HUES6 (cell line): ENCODE results near the gene CDC7.

Experiments used
- H3K27ac ChIP-seq: 2 replicates; pipeline ENCODE4 v1.7.0; 2013; ENCODE audit warnings: low read depth, mild to moderate bottlenecking, low read length, inconsistent platforms
- H3K27me3 ChIP-seq: 2 replicates; pipeline ENCODE4 v1.6.1; 2013; ENCODE audit warnings: low read length; ENCODE audit not compliant: control insufficient read depth, insufficient read depth
- H3K36me3 ChIP-seq: 2 replicates; pipeline ENCODE4 v1.6.1; 2013; ENCODE audit warnings: low read length; ENCODE audit not compliant: control insufficient read depth, insufficient read depth
- H3K4me1 ChIP-seq: 2 replicates; pipeline ENCODE4 v1.6.1; 2013; ENCODE audit warnings: low read length; ENCODE audit not compliant: control insufficient read depth, insufficient read depth
- H3K4me3 ChIP-seq: 2 replicates; pipeline ENCODE4 v1.5.1; 2013; ENCODE audit warnings: low read depth, low read length
- H3K9ac ChIP-seq: one replicate; pipeline ENCODE4 v1.6.1; 2013; ENCODE audit warnings: mild to moderate bottlenecking, low read length
- H3K9me3 ChIP-seq: 2 replicates; pipeline ENCODE4 v1.6.1; 2013; ENCODE audit warnings: low read depth, low read length; ENCODE audit not compliant: control insufficient read depth, insufficient read depth

Gene CDC7

DNA sequence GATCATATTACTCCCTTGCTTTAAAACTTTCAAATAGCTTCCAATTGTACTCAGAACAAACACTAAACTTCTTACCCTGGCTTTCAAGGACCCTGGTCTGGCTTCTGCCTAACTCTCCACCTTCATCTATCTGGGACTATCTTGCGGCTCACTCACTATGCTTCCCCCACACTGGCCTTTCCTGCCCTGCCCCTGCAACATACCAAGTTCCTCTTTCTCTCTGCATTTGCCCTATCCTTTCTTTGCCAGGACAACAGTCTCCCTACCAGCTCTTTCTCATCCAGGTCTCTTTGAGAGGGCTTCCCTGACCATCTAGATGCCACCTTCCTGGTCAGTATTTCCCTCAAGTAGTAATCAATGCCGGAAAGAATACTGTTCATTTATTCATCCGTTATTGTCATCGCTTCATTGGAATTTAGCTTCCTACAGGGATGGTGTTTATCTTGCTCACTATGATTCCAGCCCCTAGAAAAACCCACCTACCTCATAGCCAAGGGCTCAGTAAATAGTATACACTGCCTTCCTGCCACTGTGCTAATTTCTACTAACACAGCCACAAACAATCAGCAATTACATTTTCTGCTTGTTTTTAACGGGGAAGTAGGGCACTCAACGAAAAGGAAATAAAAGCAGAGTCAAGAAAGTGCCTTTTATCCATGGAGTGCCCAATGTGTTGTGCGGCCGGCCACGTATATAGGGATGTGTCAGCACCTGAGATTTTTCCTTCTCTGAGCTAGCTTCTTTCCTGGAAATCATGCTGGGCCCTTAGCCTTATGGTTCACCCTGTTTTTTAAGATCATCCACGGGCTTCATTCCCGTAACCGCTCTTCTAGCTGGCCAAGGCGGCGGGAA, 521 bp upstream of the CDC7 start:
- peak overlapping the region; percentile 90 for H3K4me3 ChIP-seq
- peaks cover 30% of the 10 kb centered on the region for H3K4me1 ChIP-seq
- H3K9me3 ChIP-seq = no peaks in the 10 kb centered on the region
- peaks cover 2% of the 10 kb centered on the region; the same call in 1 of the 2 replicates for H3K36me3 ChIP-seq
- peak overlapping the region; percentile 98; the same call in 1 of the 2 replicates for H3K27ac ChIP-seq
- H3K9ac ChIP-seq = peak overlapping the region; percentile 97
- H3K27me3 ChIP-seq = no peaks in the 10 kb centered on the region

DNA sequence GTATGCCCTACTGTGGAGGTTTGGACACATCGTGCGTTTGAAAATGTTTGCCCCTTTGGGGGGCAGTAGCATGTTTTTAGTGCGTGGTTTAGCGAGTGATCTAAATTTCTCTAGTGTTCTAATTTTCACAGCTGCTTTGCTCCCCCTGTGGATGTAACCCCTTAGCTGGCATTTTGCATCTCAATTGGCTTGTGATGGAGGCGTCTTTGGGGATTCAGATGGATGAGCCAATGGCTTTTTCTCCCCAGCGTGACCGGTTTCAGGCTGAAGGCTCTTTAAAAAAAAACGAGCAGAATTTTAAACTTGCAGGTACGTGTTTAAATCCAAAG, 836 bp downstream of the CDC7 start:
- Histone ChIP-seq H3K4me3 (peak overlapping the region; percentile 90), H3K27ac (peak overlapping the region; percentile 98), H3K27me3 (no peaks in the 10 kb centered on the region), H3K9ac (peak overlapping the region; percentile 97), H3K36me3 (peaks cover 5% of the 10 kb centered on the region; the same call in 1 of the 2 replicates), H3K4me1 (peaks cover 33% of the 10 kb centered on the region), H3K9me3 (no peaks in the 10 kb centered on the region)

DNA sequence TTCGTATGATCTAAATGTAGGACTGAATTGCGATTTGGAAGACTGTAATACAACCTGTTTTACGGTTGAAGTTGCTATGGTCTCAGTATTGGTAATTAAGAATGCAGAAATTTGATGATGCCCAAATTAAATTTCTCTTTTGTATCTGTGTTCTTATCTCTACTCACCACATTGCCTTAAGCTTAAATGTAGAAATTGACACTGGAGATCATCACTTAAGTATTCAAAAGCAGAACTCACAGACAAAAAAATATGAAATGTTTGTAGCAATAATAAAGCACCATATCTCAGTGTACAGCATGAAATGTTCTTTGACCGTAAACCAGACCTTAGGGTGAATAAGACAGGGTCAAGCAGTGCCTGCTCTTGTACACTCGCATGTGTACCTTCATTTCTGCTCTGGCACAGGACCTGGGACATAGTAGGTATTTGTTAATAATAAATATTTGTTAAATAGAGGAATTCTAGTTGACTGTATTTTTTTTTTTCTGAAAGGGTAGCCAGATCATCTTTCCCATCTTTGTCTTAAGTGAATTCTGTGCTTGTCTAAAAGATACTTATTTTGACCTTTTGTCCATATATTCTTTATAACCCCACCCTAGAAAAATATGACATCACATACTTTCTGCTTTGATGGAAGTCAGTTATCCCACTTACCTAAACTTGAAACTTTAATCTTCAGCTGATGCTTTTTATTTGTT, 1.5 kb downstream of the CDC7 start:
- Histone ChIP-seq H3K4me1 (peaks cover 33% of the 10 kb centered on the region), H3K27ac (peak overlapping the region; percentile 98; the same call in 1 of the 2 replicates), H3K4me3 (peak overlapping the region; percentile 90)

DNA sequence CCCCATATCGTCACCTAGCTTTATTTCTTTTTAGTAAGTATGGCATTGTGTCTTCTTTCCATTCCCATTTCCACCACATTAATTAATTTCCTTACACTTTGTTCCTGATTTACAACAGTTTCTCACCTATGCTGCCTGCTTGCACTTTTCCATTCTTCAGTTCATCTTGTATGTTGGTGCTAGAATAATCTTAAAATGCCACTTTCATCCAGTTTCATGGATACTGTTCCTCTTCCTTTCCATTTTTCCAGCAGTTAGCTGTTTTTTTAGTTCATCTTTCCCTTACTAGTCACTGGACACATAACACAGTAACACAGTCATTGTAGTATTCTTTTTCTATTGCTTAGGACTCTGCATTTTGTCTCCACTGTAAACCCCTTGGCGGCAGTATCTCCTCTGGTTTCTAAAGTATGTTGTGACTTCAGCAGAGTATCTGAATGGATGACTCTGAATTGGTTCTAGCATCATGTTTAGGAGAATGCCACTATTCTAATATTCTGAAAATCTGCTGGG, 2.1 kb downstream of the CDC7 start:
- no peak overlapping the region for H3K27ac ChIP-seq
- peak overlapping the region; percentile 90 for H3K4me3 ChIP-seq
- H3K9ac ChIP-seq = peak overlapping the region; percentile 16
- H3K36me3 ChIP-seq = peaks cover 5% of the 10 kb centered on the region; the same call in 1 of the 2 replicates
- no peaks in the 10 kb centered on the region for H3K9me3 ChIP-seq
- H3K27me3 ChIP-seq = no peaks in the 10 kb centered on the region
- peaks cover 33% of the 10 kb centered on the region for H3K4me1 ChIP-seq

More for the DNA sequence above, 1.5 kb downstream of the CDC7 start:
- Histone ChIP-seq H3K27me3 (no peaks in the 10 kb centered on the region), H3K9ac (peak overlapping the region; percentile 97), H3K36me3 (peaks cover 5% of the 10 kb centered on the region; the same call in 1 of the 2 replicates), H3K9me3 (no peaks in the 10 kb centered on the region)

DNA sequence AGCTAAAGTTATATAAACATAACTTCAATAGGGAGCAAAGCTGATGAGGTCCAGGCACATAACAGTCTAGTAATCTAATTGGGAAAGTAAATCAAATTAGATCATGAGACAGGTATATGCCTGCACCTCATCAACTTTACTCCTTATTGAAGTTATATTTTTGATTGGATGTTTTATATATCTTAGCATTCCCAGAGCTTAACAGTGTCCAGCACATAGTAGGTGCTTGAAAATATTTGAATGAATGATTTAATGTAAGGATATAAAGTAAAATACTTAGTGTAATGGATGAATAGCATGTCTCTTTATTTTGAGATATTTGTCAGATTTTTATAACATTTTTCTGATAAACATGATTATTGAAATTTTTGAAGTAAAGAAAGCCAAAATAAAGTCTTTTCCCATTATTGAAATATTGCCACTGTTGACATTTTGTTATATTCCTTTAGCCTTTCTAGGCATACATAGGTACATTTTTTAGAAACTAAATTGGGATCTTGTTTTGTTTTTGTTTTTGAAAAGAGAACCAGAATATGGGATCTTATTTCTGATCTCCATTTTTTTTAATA, 2.8 kb downstream of the CDC7 start:
- H3K27ac ChIP-seq = no peak overlapping the region
- H3K9ac ChIP-seq = no peak overlapping the region
- no peaks in the 10 kb centered on the region for H3K27me3 ChIP-seq
- H3K4me3 ChIP-seq = no peak overlapping the region
- peaks cover 9% of the 10 kb centered on the region for H3K36me3 ChIP-seq
- peaks cover 33% of the 10 kb centered on the region for H3K4me1 ChIP-seq
- H3K9me3 ChIP-seq = no peaks in the 10 kb centered on the region

DNA sequence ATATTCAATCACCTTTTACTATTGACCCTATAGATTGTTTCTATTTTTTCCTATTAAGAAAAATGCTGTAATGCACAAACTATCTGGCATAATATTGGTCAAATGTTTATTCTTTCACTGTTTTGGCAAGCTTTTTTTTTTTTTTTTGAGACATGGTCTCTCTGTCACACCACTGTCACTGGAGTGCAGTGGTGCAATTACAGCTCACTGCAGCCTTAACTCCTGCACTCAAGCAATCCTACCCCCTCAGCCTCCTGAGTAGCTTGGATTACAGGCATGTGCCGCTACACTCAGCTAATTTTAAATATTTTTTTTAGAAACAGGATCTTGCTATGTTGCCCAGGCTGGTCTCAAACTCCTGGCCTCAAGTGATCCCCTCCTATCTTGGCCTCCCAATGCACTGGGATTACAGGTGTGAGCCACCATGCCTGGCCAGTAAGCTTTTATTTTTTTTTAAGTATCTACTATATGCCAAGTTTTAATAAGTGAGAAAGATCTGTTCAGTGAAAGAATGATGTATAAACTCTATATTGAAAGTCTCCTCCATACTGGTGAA, 3.4 kb downstream of the CDC7 start:
- Histone ChIP-seq H3K36me3 (peaks cover 16% of the 10 kb centered on the region), H3K27me3 (no peaks in the 10 kb centered on the region), H3K4me1 (peaks cover 33% of the 10 kb centered on the region), H3K9ac (no peak overlapping the region), H3K27ac (no peak overlapping the region), H3K4me3 (no peak overlapping the region), H3K9me3 (no peaks in the 10 kb centered on the region)

DNA sequence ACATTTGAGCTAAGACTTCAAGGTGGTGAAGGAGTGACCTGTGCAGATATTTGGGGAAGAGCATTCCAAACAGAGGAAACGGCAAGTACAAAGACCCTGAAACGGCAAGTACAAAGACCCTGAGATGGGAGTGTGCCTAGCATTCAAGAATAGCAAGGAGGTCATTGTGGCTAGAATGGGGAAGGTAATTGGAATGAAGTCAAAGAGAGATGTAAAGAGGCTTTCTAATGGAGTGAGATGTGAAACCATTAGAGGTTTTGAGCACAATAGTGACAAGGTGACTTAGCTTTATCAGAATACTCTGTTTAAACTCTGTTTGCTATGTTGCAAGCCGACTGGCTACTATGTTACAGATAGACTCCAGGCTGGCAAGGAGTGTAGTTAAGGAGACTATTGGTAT, 4.4 kb downstream of the CDC7 start:
- no peaks in the 10 kb centered on the region for H3K27me3 ChIP-seq
- H3K9ac ChIP-seq = no peak overlapping the region
- peaks cover 28% of the 10 kb centered on the region for H3K4me1 ChIP-seq
- no peak overlapping the region for H3K27ac ChIP-seq
- H3K36me3 ChIP-seq = peaks cover 26% of the 10 kb centered on the region
- no peak overlapping the region for H3K4me3 ChIP-seq
- H3K9me3 ChIP-seq = no peaks in the 10 kb centered on the region

DNA sequence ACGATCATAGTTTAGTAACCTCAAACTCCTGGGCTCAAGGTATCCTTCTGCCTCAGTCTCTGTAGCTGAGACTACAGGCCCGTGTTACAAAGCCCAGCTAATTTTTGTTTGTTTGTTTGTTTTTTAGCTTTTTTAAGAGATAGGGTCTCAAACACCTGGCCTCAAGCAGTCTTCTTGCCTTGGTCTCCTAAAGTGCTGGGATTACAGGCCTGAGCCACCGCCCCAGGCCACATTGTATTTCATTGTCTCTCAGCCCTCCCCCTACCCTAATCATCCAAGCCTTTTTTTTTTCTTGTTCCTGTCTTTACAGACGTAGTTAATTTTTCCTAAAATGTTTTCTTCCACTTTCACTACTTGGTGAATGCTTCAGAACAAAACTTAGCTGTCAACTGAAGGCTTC, 5.4 kb downstream of the CDC7 start:
- H3K27me3 ChIP-seq = no peaks in the 10 kb centered on the region
- H3K9me3 ChIP-seq = no peaks in the 10 kb centered on the region
- no peak overlapping the region for H3K4me3 ChIP-seq
- peaks cover 25% of the 10 kb centered on the region for H3K4me1 ChIP-seq
- H3K27ac ChIP-seq = no peak overlapping the region
- peaks cover 31% of the 10 kb centered on the region for H3K36me3 ChIP-seq
- H3K9ac ChIP-seq = no peak overlapping the region

DNA sequence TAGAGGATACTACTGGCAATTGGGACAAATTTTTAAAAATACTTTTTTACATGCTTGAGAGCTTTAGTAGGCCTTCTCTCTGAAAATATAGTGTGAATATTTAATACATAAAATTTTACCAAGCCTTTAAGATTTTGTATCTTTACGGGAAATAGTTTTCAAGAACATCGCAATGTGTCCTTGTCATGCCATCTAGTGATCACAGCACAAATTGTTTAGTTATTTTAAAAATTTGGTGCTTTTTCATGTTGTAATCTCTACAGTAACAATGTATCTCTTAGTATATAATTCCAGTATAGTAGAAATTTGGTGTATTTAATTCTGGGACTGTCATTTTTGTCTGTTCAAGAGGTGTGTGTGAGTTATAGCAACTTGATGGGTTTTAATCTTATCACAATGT, 6.7 kb downstream of the CDC7 start:
- no peaks in the 10 kb centered on the region for H3K9me3 ChIP-seq
- peaks cover 21% of the 10 kb centered on the region for H3K4me1 ChIP-seq
- H3K4me3 ChIP-seq = no peak overlapping the region
- no peaks in the 10 kb centered on the region for H3K27me3 ChIP-seq
- H3K36me3 ChIP-seq = peaks cover 40% of the 10 kb centered on the region
- no peak overlapping the region for H3K9ac ChIP-seq
- H3K27ac ChIP-seq = no peak overlapping the region

DNA sequence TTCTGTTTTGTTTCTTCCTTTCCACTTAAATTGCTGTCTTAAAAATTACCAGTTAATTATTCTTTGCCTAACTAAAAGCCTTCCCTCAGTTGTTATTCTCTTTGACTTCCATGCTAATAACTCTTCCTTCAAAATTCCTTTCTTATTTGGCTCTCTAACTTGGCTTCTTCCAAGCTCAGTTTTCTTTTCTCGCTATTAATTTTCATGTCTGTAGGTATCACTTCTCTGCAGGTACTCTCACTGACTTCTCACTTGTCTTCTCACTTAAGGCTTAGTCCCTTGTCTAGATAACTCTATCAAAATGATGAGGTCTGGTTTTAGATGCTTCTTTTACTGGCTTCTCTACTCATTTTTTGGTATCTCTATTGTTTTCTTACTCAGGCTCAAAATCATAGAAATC, 10.1 kb downstream of the CDC7 start:
- Histone ChIP-seq H3K4me1 (no peaks in the 10 kb centered on the region), H3K9me3 (no peaks in the 10 kb centered on the region), H3K27ac (no peak overlapping the region), H3K27me3 (no peaks in the 10 kb centered on the region), H3K9ac (no peak overlapping the region), H3K4me3 (no peak overlapping the region), H3K36me3 (peaks cover 69% of the 10 kb centered on the region)
